Measurements from ENCODE around the gene TMEM269.
"Not testable (repeated sequence)": the region's sequence is repeated elsewhere in the genome, so short reads cannot be mapped to it uniquely, and the experiment has no call there.

Gene TMEM269

GRCh38 chr1:42748021-42748420 lies 36.8 kb upstream of the TMEM269 start:
- no peak for DNase-seq (ENCODE audit: low spot score)

GRCh38 chr1:42748461-42749410 lies 36.1 kb upstream of the TMEM269 start:
- no peak for DNase-seq (ENCODE audit: low spot score)

GRCh38 chr1:42750041-42750440 lies 34.8 kb upstream of the TMEM269 start:
- DNase-seq (ENCODE audit: low spot score), result no peak

DNA sequence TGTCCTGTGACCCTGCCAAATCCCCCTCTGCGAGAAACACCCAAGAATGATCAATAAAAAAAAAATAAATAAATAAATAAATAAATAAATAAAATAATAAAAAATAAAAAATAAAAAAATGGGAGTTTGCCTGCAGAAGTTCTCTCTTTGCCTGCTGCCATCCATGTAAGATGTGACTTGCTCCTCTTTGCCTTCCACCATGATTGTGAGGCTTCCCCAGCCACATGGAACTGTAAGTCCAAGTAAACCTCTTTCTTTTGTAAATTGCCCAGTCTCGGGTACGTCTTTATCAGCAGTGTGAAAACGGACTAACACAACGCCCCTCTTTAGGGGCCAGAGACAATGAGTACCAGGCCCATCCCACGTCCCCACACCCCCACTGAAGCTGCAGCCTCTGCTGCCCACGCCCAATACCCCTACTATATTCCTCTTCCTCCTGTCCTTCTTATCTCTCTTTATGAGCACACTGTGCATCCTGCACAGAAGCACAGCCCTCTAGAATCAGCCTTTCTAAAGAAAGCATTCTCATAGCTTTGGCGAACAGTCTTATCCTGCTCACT lies 33.2 kb upstream of the TMEM269 start:
- DNase-seq (ENCODE audit: low spot score), result not testable (repeated sequence)

- no peak for DNase-seq (ENCODE audit: low spot score)
Observed at GRCh38 chr1:42752284-42752683, 32.5 kb upstream of the TMEM269 start.

- no peak for DNase-seq (ENCODE audit: low spot score)
Observed at GRCh38 chr1:42753070-42753469, 31.7 kb upstream of the TMEM269 start.

DNA sequence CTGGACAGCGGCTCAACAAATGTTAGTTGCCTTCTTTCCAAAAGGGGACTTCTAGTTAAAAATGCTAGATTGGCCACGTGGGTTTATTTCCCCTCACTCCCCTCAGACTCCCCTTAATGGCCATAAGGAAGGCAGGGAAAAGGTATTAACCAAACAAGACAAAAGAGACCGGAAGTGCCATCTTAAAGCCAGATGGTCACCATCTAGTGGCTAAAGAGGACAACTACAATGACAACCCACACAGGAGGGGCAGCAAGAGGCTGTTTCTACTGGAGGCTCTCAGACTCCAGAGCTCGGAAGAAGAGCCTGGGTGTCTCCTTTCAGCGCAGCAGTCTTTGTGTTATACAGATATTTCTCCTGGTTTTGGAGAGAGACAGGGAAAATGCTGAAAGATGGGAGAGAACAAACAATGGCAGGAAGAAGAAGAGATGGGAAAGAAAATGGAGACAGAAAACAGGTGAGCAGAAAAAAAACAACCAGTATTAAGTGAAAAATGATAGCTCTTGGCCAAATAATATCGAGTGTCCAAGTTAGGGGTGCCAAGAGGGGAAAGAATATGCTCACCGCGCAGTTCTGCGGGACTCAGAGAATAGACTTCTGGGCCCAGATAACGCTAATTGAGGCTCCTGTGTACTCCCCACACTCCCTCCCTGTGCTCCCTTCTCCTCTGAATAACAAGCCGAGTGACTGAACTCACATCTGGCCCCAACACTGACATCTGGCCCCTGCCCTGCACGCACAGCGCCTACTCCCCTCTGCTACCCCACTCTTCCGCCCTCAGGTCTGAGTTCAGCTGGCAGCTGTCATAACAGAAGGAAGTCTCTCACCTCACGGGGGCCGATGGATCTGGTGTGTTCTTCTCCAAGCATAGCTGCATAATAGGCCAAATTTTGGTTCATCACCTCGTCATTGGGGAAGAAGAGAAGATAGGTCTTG lies 27.6 kb upstream of the TMEM269 start:
- peak; percentile 83 for DNase-seq (ENCODE audit: low spot score)

DNA sequence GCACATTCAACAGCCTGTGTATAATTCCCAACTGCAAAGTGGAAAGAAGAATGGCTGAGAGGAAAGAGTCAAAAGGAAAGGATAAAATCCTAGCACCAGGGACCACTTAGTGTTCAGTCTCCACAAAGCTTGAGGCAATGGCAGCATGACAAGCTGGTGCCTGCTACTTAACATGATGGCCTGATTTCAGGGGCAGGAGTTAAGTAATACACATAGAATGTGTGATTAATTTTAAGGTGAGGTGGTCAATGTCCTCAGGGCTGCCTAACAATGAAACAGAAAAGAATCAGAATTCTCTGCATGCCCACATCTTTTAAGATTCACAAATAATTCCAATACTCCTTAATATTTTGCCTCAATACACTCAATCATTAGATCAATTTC lies 26.9 kb upstream of the TMEM269 start:
- no peak for DNase-seq (ENCODE audit: low spot score)

DNA sequence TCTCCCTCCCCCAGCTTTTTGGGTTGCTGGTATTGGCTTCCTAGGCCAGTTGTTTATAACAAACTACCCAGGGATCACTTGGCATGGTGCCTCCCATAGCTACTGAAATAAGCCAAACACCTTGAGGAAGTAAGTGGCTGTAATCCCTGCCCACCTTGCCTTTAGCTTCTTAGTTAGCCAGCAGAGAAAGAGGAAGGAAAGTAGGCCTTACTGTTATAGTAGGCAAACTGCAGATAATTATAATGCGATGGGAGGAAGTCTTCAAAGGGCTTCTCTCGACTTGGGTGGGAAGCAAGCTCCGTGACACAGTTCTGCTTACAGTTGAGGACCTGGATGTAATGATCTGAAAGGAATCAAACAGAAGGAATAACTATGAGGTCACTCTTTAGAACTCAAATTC lies 26.1 kb upstream of the TMEM269 start:
- DNase-seq (ENCODE audit: low spot score), result no peak

- DNase-seq (ENCODE audit: low spot score), result no peak
Observed at GRCh38 chr1:42759114-42759513, 25.7 kb upstream of the TMEM269 start.

- DNase-seq (ENCODE audit: low spot score), result no peak
Observed at GRCh38 chr1:42761567-42761966, 23.2 kb upstream of the TMEM269 start.

DNA sequence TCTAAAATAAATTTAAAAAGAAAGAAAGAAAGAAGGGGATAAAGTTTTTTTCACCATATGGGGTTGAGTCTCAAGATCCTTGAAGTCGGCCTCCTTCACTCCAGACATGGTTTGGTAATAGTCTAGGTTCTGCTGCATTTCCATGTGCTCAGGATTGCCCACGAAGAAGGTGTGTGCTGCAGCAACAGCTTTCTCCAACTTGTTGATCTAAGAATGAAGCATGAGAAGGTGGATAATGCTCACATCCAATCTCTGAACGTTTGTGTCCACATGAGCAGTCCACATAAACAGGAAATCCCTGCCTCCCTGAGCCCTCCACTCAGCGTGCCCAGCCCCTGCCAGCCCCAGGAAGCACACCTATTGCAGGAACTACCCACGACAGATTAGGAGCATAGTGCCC lies 22.5 kb upstream of the TMEM269 start:
- DNase-seq (ENCODE audit: low spot score), result no peak

DNA sequence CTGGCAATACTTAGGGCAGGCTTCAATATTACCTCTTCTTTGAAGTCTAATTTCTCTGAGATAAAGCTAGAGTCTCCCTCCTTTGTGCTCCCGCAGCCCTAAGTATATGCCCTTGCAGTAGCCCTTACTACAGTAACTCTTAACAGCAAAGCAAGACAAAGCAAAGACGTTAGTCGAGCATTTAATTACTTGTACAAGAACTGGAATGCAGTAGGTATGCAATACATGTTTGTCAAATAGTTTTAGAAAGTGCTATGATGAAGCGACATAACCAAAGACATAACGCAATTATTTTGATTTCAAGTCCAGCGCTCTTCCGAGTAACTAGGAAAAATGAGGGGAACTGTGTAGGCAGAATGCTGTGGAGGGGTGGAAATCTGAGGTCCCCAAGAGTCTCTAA lies 19.5 kb upstream of the TMEM269 start:
- DNase-seq (ENCODE audit: low spot score), result peak; percentile 13

GRCh38 chr1:42765832-42766740 lies 18.7 kb upstream of the TMEM269 start:
- peak; percentile 91 for DNase-seq (ENCODE audit: low spot score)

- peak; percentile 99 for DNase-seq (ENCODE audit: low spot score)
Observed at GRCh38 chr1:42766741-42767509, 17.9 kb upstream of the TMEM269 start, which contains the start of the genes C1orf50 and P3H1. Gene C1orf50, plus strand, starts transcription at chr1:42767249. Its CDS starts 63 bp downstream, at chr1:42767312. Gene P3H1, minus strand, starts transcription at chr1:42767028. Its CDS starts 57 bp downstream, at chr1:42766971.

DNA sequence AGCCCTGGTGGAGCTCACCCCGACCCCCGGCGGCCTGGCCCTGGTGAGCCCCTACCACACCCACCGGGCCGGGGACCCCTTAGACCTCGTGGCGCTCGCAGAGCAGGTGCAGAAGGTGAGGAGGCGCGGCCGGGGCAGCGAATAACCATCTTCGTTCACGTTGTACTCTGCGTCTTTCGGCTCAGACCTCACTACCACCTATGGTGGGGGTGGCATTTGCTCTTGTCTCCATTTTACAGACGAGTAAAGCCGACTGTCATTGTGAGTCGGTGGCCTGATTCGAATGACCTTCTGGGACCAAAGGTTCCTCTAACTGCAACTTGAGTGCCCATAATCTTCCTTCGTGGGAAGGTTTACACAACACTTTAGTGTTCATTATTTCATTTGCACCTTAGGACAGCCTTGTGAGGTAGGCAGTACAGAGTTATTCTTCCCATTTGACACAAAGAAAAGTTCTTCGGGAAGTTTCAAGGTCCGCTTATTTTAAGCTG lies 17.2 kb upstream of the TMEM269 start:
- peak; percentile 47 for DNase-seq (ENCODE audit: low spot score)

DNA sequence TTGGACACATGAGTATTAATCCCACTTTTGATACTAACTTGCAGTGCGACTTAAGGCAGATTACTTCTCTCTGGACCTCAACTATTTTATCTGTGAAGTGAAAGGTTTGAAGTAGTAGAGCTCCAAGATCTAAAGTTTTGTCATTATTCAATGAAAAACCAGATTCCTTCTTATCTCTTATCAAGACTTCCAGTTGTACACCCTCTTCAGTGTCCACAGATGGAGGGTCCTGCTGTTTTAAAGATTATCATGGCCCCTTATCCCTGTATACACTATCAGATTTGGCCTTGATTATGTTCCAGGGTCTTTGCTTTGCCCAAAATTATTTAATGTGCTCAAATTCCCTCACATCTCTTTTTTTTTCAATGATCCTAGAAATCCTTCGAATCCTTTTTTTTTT lies 16.6 kb upstream of the TMEM269 start:
- DNase-seq (ENCODE audit: low spot score), result no peak

- DNase-seq (ENCODE audit: low spot score), result no peak
Observed at GRCh38 chr1:42769811-42770210, 15.0 kb upstream of the TMEM269 start.

GRCh38 chr1:42773420-42773819 lies 11.4 kb upstream of the TMEM269 start:
- DNase-seq (ENCODE audit: low spot score), result no peak

DNA sequence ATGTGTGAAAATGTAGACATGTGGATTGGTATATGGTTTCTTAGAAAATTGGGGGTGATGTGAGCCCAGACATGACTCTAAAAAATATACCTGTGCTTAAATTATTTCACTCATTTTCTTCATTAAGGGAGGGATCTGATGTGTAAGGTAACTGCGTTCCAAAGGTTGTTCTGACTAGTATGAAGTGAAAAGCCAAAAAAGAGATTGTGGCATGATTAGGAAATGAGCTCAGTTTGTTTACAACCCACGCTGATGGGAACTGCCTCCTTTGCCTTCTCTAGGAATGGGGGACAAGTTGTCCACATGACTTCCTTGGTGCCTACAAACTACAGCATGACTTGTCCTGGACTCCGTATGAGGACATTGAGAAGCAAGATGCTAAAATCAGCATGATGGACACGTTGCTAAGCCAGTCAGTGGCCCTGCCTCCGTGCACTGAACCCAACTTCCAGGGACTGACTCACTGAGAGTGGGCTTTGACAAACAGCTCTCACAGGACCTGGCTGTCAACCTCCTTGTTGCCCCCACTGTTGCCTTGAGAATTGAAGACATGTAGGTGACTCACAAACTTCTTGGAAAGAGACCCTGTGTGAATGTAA lies 9.8 kb upstream of the TMEM269 start:
- no peak for DNase-seq (ENCODE audit: low spot score)
